ENCODE measurements around the gene ABCG4. TPM values are rescaled to one million over a fixed set of nuclear protein-coding genes. Genes with fewer than 3 reads are reported as not detected.

ABCG4 gene
- polyA plus RNA-seq, 1 donor from 2014 or later: 1.5 TPM

DNA sequence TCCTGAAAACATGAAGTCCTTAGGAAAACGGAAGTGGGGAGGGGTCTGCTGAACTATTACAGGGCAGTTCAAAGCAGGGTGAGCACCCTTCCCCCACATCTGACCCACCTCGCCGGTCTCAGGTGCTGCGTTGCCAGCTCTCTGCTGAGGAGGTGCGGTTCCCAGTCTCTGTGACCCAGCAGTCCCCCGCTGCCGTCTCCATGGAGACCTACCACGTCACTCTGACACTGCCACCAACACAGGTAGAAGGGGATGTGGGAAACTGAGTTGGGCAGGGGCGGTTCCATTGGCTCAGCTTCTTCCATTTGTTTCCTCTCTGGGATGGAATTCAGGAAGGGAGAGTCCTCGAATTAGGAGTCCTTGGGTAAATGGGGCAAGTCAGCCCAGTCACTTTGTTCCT is 38.4 kb upstream of the ABCG4 start:
- no peaks in the 10 kb centered on the region for H3K36me3 ChIP-seq (ENCODE audit: insufficient read depth, low read length)
- no peak overlapping the region for H3K9ac ChIP-seq (ENCODE audit: low read length)
- H3K9me3 ChIP-seq (ENCODE audit: low read length): no peaks in the 10 kb centered on the region
- no peaks in the 10 kb centered on the region for H3K79me2 ChIP-seq (replicated peaks; ENCODE audit: insufficient read depth, low read length)
- no peak overlapping the region for H3K4me3 ChIP-seq (ENCODE audit: low read length)
- no peaks in the 10 kb centered on the region for H3K9me2 ChIP-seq (ENCODE audit: insufficient read depth, low read length)
- H3F3A ChIP-seq (ENCODE audit: insufficient read depth, low read length, poor library complexity, severe bottlenecking): no peaks in the 10 kb centered on the region
- no peak overlapping the region for H3K4me2 ChIP-seq (ENCODE audit: low read length)
- no peak overlapping the region for H3K27ac ChIP-seq (ENCODE audit: low read length)
- H3K27me3 ChIP-seq (ENCODE audit: insufficient read depth, low read depth, low read length): no peaks in the 10 kb centered on the region
- H2AFZ ChIP-seq (ENCODE audit: low read depth, low read length): no peak overlapping the region
- H4K20me1 ChIP-seq (ENCODE audit: insufficient read depth): no peaks in the 10 kb centered on the region
- TF ChIP-seq EP300 (conservative IDR thresholded peaks at IDR 0.05; ENCODE audit: poor library complexity, severe bottlenecking) (no peak), TAF1 (IDR thresholded peaks at IDR 0.05; ENCODE audit: low read depth) (no peak), MXI1 (conservative IDR thresholded peaks at IDR 0.05; ENCODE audit: poor library complexity, severe bottlenecking) (no peak), RAD21 (conservative IDR thresholded peaks at IDR 0.05) (no peak), POLR2AphosphoS5 (IDR thresholded peaks at IDR 0.05) (no peak)
- TF ChIP-seq, protein P1, sequence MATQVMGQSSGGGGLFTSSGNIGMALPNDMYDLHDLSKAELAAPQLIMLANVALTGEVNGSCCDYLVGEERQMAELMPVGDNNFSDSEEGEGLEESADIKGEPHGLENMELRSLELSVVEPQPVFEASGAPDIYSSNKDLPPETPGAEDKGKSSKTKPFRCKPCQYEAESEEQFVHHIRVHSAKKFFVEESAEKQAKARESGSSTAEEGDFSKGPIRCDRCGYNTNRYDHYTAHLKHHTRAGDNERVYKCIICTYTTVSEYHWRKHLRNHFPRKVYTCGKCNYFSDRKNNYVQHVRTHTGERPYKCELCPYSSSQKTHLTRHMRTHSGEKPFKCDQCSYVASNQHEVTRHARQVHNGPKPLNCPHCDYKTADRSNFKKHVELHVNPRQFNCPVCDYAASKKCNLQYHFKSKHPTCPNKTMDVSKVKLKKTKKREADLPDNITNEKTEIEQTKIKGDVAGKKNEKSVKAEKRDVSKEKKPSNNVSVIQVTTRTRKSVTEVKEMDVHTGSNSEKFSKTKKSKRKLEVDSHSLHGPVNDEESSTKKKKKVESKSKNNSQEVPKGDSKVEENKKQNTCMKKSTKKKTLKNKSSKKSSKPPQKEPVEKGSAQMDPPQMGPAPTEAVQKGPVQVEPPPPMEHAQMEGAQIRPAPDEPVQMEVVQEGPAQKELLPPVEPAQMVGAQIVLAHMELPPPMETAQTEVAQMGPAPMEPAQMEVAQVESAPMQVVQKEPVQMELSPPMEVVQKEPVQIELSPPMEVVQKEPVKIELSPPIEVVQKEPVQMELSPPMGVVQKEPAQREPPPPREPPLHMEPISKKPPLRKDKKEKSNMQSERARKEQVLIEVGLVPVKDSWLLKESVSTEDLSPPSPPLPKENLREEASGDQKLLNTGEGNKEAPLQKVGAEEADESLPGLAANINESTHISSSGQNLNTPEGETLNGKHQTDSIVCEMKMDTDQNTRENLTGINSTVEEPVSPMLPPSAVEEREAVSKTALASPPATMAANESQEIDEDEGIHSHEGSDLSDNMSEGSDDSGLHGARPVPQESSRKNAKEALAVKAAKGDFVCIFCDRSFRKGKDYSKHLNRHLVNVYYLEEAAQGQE (IDR thresholded peaks at IDR 0.05; ENCODE audit: borderline replicate concordance): no peak

DNA sequence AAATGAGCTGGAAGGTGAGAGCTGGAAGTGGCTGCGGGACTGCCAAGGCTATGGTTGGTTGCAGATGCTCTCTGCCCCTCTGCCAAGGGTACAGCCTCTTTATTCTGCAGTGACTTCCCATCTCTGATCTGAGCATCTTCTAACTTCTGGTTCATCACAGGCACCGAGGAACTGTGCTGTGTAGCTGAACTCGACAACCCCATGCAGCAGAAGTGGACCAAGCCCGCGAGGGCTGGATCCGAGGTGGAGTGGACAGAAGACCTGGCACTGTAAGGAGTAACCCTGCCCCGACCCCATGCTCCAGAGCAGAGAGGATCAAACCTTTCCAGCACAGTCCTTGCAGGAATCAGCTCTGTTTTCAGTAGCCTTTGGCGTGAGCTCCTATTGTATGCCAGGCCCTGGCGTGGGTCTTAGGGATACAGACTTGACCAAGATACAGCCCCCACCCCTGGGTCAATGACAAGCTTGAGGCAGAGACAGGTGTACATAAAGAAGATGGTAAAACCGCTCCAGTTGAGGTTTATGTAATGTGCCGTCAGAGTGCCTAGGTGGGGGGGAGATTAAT is 37.4 kb upstream of the ABCG4 start:
- no peaks in the 10 kb centered on the region for H3K27me3 ChIP-seq (ENCODE audit: insufficient read depth, low read depth, low read length)
- no peak overlapping the region for H3K9ac ChIP-seq (ENCODE audit: low read length)
- no peak for TF ChIP-seq POLR2AphosphoS5 (IDR thresholded peaks at IDR 0.05)
- no peak for TF ChIP-seq EP300 (conservative IDR thresholded peaks at IDR 0.05; ENCODE audit: poor library complexity, severe bottlenecking)
- H3K9me2 ChIP-seq (ENCODE audit: insufficient read depth, low read length): no peaks in the 10 kb centered on the region
- no peak overlapping the region for H3K4me2 ChIP-seq (ENCODE audit: low read length)
- H3K9me3 ChIP-seq (ENCODE audit: low read length): no peaks in the 10 kb centered on the region
- H3K4me3 ChIP-seq (ENCODE audit: low read length): no peak overlapping the region
- no peak overlapping the region for H3K27ac ChIP-seq (ENCODE audit: low read length)
- H2AFZ ChIP-seq (ENCODE audit: low read depth, low read length): no peak overlapping the region
- no peaks in the 10 kb centered on the region for H3K36me3 ChIP-seq (ENCODE audit: insufficient read depth, low read length)
- H4K20me1 ChIP-seq (ENCODE audit: insufficient read depth): no peaks in the 10 kb centered on the region
- H3F3A ChIP-seq (ENCODE audit: insufficient read depth, low read length, poor library complexity, severe bottlenecking): no peaks in the 10 kb centered on the region
- no peaks in the 10 kb centered on the region for H3K79me2 ChIP-seq (replicated peaks; ENCODE audit: insufficient read depth, low read length)

DNA sequence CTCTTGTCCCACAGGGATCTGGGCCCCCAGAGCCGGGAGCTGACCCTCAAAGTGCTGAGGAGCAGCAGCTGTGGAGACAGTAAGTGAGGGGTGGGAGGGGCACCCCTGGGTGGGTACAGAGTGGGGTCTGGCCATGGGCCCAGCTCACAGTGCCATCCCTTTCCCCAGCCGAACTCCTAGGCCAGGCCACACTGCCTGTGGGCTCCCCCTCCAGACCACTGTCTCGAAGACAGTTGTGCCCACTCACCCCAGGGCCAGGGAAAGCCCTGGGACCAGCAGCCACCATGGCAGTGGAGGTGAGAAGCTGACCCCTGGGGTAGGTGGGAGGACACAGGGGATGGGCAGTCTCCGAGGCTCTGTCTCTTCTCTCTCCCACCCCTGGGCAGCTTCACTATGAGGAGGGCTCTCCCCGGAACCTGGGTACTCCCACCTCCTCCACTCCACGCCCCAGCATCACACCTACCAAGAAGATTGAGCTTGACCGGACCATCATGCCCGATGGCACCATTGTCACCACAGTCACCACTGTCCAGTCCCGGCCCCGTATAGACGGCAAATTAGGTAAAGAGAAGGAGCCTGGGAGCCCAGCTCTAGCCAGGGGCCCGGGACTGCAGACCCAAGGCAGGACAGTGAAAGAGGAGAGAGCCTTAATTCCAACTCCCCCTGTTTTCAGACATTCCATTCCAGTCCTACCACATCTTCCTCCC is 36.4 kb upstream of the ABCG4 start:
- Histone ChIP-seq H3K79me2 (replicated peaks; ENCODE audit: insufficient read depth, low read length) (no peaks in the 10 kb centered on the region), H3K27ac (ENCODE audit: low read length) (no peak overlapping the region), H3F3A (ENCODE audit: insufficient read depth, low read length, poor library complexity, severe bottlenecking) (no peaks in the 10 kb centered on the region), H3K9me3 (ENCODE audit: low read length) (no peaks in the 10 kb centered on the region), H3K9me2 (ENCODE audit: insufficient read depth, low read length) (no peaks in the 10 kb centered on the region), H3K27me3 (ENCODE audit: insufficient read depth, low read depth, low read length) (no peaks in the 10 kb centered on the region), H3K4me2 (ENCODE audit: low read length) (no peak overlapping the region), H3K36me3 (ENCODE audit: insufficient read depth, low read length) (no peaks in the 10 kb centered on the region), H2AFZ (ENCODE audit: low read depth, low read length) (no peak overlapping the region), H3K4me3 (ENCODE audit: low read length) (no peak overlapping the region), H4K20me1 (ENCODE audit: insufficient read depth) (no peaks in the 10 kb centered on the region), H3K9ac (ENCODE audit: low read length) (no peak overlapping the region)
- TF ChIP-seq EP300 (conservative IDR thresholded peaks at IDR 0.05; ENCODE audit: poor library complexity, severe bottlenecking) (no peak), SMC3 (conservative IDR thresholded peaks at IDR 0.05; ENCODE audit: poor library complexity) (no peak), EZH2 (IDR thresholded peaks at IDR 0.05; ENCODE audit: borderline replicate concordance, insufficient read depth, low read length, poor library complexity, severe bottlenecking) (no peak), RAD21 (conservative IDR thresholded peaks at IDR 0.05) (no peak), POLR2AphosphoS5 (IDR thresholded peaks at IDR 0.05) (no peak), TAF1 (IDR thresholded peaks at IDR 0.05; ENCODE audit: low read depth) (no peak), MXI1 (conservative IDR thresholded peaks at IDR 0.05; ENCODE audit: poor library complexity, severe bottlenecking) (no peak)
- TF ChIP-seq, protein P1 (IDR thresholded peaks at IDR 0.05; ENCODE audit: borderline replicate concordance): no peak
- TF ChIP-seq, protein P2, sequence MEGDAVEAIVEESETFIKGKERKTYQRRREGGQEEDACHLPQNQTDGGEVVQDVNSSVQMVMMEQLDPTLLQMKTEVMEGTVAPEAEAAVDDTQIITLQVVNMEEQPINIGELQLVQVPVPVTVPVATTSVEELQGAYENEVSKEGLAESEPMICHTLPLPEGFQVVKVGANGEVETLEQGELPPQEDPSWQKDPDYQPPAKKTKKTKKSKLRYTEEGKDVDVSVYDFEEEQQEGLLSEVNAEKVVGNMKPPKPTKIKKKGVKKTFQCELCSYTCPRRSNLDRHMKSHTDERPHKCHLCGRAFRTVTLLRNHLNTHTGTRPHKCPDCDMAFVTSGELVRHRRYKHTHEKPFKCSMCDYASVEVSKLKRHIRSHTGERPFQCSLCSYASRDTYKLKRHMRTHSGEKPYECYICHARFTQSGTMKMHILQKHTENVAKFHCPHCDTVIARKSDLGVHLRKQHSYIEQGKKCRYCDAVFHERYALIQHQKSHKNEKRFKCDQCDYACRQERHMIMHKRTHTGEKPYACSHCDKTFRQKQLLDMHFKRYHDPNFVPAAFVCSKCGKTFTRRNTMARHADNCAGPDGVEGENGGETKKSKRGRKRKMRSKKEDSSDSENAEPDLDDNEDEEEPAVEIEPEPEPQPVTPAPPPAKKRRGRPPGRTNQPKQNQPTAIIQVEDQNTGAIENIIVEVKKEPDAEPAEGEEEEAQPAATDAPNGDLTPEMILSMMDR (IDR thresholded peaks at IDR 0.05; ENCODE audit: poor library complexity, severe bottlenecking): no peak

Measured in neural cell (in vitro differentiated cells).